AG09319 (cell line): ENCODE data around the gene SYNC.
"Not testable (repeated sequence)": the region's sequence is repeated elsewhere in the genome, so short reads cannot be mapped to it uniquely, and the experiment has no call there.

Experiments
- DNase-seq: peaks from one replicate; pipeline ENCODE4 v3.0.0-alpha.2; 2010; ENCODE audit warnings: low read depth; ENCODE audit errors: extremely low read depth
- TF ChIP-seq, protein P1 (sequence below): IDR thresholded peaks from 2 replicates; pipeline ENCODE4 v1.5.1; 2011; ENCODE audit warnings: low read depth, mild to moderate bottlenecking, inconsistent platforms, low read length, moderate library complexity

SYNC gene

DNA sequence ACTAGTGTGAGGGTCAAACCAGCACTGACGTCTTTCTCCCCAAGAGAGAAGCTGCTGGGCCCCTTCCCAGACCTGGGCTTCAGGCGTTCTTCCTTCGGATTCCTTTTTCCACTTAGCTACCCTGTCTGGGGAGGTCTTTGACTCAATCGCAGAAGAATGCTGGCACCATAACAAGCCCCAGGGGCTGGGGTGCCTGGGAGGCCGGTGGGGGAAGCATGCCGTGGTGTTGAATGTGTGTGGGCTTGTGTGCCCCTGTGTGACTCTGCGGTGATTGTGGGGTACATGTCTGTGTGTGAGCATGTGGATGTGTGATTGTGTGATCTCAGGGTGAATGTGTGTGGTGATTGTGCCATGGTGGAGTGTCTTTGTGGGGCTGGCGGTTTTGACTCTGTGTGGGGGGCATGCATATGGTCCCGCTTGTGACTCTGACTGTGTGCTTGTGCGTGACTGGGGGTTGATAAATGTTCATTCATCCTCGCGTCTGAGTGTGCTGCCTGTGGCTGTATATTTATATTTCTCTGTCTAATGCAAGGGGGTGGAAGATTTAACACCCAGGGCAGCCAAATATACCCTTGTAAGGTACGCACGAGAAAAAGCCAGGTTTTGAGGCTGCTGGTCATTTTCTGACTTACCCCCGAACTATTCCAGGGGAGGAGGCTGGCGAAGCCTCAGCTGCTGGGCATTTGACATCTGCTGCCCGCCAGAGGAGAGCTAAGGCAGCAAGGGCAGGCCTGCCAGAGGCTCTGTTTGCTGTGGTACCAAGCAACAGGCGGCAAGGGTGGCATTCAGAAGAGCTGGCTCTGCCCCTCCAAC, 1.1 kb upstream of the SYNC start:
- DNase-seq: peak; percentile 65
- TF ChIP-seq, protein P1, sequence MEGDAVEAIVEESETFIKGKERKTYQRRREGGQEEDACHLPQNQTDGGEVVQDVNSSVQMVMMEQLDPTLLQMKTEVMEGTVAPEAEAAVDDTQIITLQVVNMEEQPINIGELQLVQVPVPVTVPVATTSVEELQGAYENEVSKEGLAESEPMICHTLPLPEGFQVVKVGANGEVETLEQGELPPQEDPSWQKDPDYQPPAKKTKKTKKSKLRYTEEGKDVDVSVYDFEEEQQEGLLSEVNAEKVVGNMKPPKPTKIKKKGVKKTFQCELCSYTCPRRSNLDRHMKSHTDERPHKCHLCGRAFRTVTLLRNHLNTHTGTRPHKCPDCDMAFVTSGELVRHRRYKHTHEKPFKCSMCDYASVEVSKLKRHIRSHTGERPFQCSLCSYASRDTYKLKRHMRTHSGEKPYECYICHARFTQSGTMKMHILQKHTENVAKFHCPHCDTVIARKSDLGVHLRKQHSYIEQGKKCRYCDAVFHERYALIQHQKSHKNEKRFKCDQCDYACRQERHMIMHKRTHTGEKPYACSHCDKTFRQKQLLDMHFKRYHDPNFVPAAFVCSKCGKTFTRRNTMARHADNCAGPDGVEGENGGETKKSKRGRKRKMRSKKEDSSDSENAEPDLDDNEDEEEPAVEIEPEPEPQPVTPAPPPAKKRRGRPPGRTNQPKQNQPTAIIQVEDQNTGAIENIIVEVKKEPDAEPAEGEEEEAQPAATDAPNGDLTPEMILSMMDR: no peak

DNA sequence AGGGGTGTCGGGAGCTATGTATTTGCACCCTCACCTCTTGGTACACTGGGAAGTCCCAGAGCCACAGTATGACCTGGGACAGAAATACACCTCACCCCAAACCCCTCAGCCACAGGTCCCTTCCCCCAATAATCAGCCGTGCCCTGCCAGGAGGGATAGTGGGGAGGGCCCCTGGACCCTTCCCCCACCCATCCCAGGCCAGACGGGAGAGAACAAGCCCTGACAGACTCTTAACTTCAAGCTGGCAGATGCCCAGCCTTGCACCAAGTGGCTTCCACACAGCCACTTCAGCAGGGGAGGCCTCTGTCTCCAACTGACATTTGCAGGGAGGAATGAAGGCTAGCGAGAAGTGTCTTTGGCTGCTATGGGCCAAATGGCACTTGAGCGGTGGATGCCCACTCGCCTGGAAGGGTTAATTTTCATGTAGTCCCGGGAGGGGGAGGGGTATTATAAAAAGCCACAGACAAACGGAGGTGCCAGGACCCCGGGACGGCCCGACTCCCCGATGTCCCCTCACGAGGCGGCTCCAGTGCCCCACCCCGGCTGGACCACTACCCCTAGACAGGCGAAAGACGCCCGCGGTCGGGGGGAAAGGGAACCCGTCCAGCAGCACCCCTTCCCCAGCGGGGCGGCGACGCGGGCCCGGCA, 495 bp downstream of the SYNC start:
- no peak for DNase-seq
- TF ChIP-seq, protein P1: no peak

DNA sequence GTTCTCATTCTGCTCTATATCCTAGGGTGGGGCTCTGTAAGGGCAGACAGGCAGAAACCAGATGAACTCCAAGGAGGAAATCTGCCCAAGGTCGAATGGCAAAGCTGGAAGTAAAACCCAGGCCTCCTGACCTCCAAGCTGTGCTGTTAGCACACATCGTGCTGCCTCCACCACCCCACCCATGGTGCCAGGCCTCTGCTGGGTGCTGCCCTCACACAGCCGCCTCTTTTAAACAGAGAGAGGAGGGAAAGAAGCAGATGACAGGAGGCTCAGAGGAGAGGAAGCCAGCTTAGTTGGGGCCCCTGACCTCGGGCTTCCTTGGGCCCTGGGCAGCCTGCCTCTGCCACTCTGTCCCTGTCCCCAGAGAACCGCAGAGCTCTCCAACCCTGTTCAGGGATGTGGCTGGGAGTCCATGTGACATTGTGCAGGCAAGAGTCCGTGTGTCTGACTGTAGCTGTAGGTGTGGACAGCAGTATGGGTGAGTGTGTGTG, 1.1 kb downstream of the SYNC start:
- DNase-seq: no peak
- TF ChIP-seq, protein P1: no peak

DNA sequence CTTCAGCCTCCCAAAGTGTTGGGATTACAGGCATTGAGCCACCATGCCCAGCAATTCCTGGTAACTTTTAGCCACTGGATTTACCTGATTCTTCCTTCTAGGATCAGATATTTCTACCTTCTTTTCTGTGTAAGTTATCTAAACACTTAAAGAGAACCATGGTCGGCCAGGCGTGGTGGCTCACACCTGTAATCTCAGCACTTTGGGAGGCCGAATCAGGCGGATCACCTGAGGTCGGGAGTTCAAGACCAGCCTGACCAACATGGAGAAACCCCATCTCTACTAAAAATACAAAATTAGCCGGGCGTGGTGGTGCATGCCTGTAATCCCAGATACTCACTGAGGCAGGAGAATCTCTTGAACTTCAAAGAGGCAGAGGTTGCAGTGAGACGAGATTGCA, 5.6 kb downstream of the SYNC start:
- not testable (repeated sequence) for DNase-seq

GRCh38 chr1:32696041-32696440, 6.5 kb downstream of the SYNC start:
- DNase-seq: no peak
- TF ChIP-seq, protein P1: no peak

- peak; percentile 66 for DNase-seq
- TF ChIP-seq, protein P1: no peak
Observed at GRCh38 chr1:32695098-32695904, 7.3 kb downstream of the SYNC start.

DNA sequence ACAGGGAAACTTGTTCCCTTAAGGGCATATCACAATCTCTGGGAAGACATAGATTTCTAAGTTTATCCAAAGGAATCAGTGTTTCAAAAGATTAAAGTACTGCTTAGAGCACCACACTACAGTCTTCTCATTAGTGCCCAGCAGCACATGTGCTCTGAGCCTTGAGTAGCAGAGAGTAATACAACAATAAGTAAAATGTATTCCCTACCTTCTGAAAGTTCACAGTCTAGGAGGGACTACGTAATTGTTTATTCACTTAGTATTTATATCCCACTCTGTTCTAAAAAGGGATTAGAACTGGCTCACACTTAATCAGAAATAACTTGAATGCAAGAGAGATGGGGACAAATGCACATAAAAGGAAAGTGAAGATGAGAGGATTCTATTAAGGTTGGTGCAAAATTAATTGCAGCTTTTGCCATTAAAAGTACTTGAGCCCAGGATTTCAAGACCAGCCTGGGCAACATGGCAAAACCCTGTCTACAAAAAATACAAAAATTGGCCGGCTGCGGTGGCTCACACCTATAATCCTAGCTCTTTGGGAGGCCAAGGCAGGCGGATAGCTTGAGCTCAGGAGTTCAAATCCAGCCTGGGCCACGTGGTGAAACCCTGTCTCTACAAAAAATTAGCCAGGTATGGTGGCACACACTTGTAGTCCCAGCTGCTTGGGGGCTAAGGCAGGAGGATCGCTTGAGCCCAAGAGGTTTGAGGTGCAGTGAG, 9.0 kb downstream of the SYNC start:
- TF ChIP-seq, protein P1: no peak
- DNase-seq: no peak
